K562 (cell line): ENCODE measurements around the gene VCAN. TPM values are rescaled to one million over a fixed set of nuclear protein-coding genes. Genes with fewer than 3 reads are reported as not detected.

Experiments
- ATAC-seq: fragments of 200-7000 bp; cut with Tn5 transposase; 3 replicates; pipeline ENCODE4 v1.9.1; 2020; ENCODE audit warnings: moderate library complexity
- BruUV-seq: library from RNA; stranded (reverse); fragments of 400-500 nt; replicated peaks from 2 replicates; lab custom pipeline; 2021; lab: Mats Ljungman, UMichigan
- CTCF ChIA-PET: fragments of 300-600 bp; formaldehyde crosslinking; extraction: SDS; loops from one replicate; lab custom pipeline; 2021; ENCODE audit warnings: low intra/inter-chr PET ratio; lab: Yijun Ruan, JAX
- POLR2A ChIA-PET: fragments of 300-600, 350-650 bp; sonication (Branson Sonifier 250); formaldehyde crosslinking; extraction: SDS; loops from one replicate; lab custom pipeline; 2021; ENCODE audit warnings: antibody characterized with exemption, inconsistent platforms; lab: Yijun Ruan, JAX
- DNase-seq, 4 experiments: peaks; one replicate each; pipeline versions ENCODE4 v3.0.0 to v3.0.0-alpha.2; 2011 to 2018; ENCODE audit warnings: low spot score in 3 of 4, mixed read lengths in 3 of 4; ENCODE audit errors: extremely low read depth in 1 of 4
- FAIRE-seq: peaks from 2 replicates; lab custom pipeline; 2011; peaks lifted over from hg19 to GRCh38; lab: Jason Lieb, UNC
- H2AFZ ChIP-seq: 2 replicates; pipeline ENCODE4 v1.6.0; 2011; ENCODE audit warnings: low read depth, low read length, control low read depth, inconsistent platforms
- H3K27ac ChIP-seq: fragments of 200-600 bp; 3 replicates; pipeline ENCODE4 v1.8.0; 2011; ENCODE audit warnings: low read depth, mild to moderate bottlenecking, control low read depth, inconsistent platforms, low read length, moderate library complexity, mixed read lengths; ENCODE audit errors: extremely low read depth
- H3K27me3 ChIP-seq, 2 experiments: fragments of 300-600 bp in 1 of 2; 2 replicates in 1 of 2; 3 replicates in 1 of 2; pipeline versions ENCODE4 v1.6.0 to v1.8.0; 2011; ENCODE audit warnings: inconsistent platforms in 2 of 2, low read length in 2 of 2, mild to moderate bottlenecking in 1 of 2, mixed read lengths in 1 of 2, moderate library complexity in 1 of 2; ENCODE audit not compliant: control insufficient read depth in 2 of 2, insufficient read depth in 2 of 2
- H3K36me3 ChIP-seq: fragments of 300-600 bp; 3 replicates; pipeline ENCODE4 v1.8.0; 2011; ENCODE audit warnings: mild to moderate bottlenecking, low read length, inconsistent platforms; ENCODE audit not compliant: control insufficient read depth, insufficient read depth
- H3K4me1 ChIP-seq, 2 experiments: fragments of 200-600 bp in 1 of 2; replicated peaks in 1 of 2; 2 replicates in 1 of 2; 3 replicates in 1 of 2; pipeline versions ENCODE4 v1.5.1 to v1.8.0; 2011; ENCODE audit warnings: inconsistent platforms in 2 of 2, low read length in 2 of 2, mild to moderate bottlenecking in 1 of 2, mixed read lengths in 1 of 2, moderate library complexity in 1 of 2; ENCODE audit not compliant: control insufficient read depth in 2 of 2, insufficient read depth in 2 of 2
- H3K4me2 ChIP-seq: 2 replicates; pipeline ENCODE4 v1.6.1; 2011; ENCODE audit warnings: low read length, control low read depth, inconsistent platforms, mixed read lengths; ENCODE audit not compliant: insufficient read depth
- H3K4me3 ChIP-seq: fragments of 200-600 bp; sonication (generic), shearing (Covaris generic); 2 replicates; pipeline ENCODE4 v1.5.1; 2016; ENCODE audit warnings: control low read depth, inconsistent platforms
- H3K79me2 ChIP-seq: fragments of 200-600 bp; 3 replicates; pipeline ENCODE4 v1.8.0; 2011; ENCODE audit warnings: low read length, inconsistent platforms; ENCODE audit not compliant: control insufficient read depth, insufficient read depth
- H3K9ac ChIP-seq, 2 experiments: 2 replicates each; pipeline versions ENCODE4 v1.6.0 to v1.6.1; 2011; ENCODE audit warnings: low read depth in 2 of 2, low read length in 2 of 2, control low read depth in 1 of 2, inconsistent platforms in 1 of 2, mild to moderate bottlenecking in 1 of 2, mixed read lengths in 1 of 2; ENCODE audit not compliant: insufficient read depth in 1 of 2
- H3K9me1 ChIP-seq: one replicate; pipeline ENCODE4 v1.6.0; 2011; ENCODE audit warnings: inconsistent platforms, mild to moderate bottlenecking, low read length, moderate library complexity; ENCODE audit not compliant: control insufficient read depth, insufficient read depth
- H3K9me3 ChIP-seq: replicated peaks from 2 replicates; pipeline ENCODE4 v1.5.1; 2011; ENCODE audit warnings: low read depth, low read length, inconsistent platforms; ENCODE audit not compliant: control insufficient read depth, insufficient read depth
- H4K20me1 ChIP-seq: replicated peaks from 2 replicates; pipeline ENCODE4 v1.6.1; 2011; ENCODE audit warnings: low read length, inconsistent platforms, mixed read lengths; ENCODE audit not compliant: control insufficient read depth, insufficient read depth
- ADNP ChIP-seq: fragments of 200-800 bp; sonication (Bioruptor generic); IDR thresholded peaks from 2 replicates; pipeline ENCODE4 v1.6.1; 2016; ENCODE audit warnings: missing genetic modification characterization, missing compliant biosample characterization
- CREB1 ChIP-seq, 2 experiments: sonication (generic) in 1 of 2; formaldehyde crosslinking in 1 of 2; IDR thresholded peaks; 2 replicates each; pipeline versions ENCODE4 v1.6.1 to v1.8.0; 2012 to 2022; ENCODE audit warnings: inconsistent platforms in 1 of 2, mild to moderate bottlenecking in 1 of 2, missing genetic modification reagents in 1 of 2, moderate library complexity in 1 of 2
- ERF ChIP-seq: fragments of 450-650 bp; formaldehyde crosslinking; IDR thresholded peaks from 2 replicates; pipeline ENCODE4 v1.4.0; 2020; ENCODE audit warnings: mild to moderate bottlenecking, mixed read lengths
- EZH2 ChIP-seq: IDR thresholded peaks from 2 replicates; pipeline ENCODE4 v1.6.1; 2012; ENCODE audit warnings: low read depth, mild to moderate bottlenecking, inconsistent platforms, low read length, borderline replicate concordance
- NEUROD1 ChIP-seq: fragments of 150-350 bp; IDR thresholded peaks from 2 replicates; pipeline ENCODE4 v1.6.1; 2014; ENCODE audit warnings: borderline replicate concordance, low read length, low read depth; ENCODE audit not compliant: partially characterized antibody
- PRPF4 ChIP-seq: fragments of 200-400 bp; formaldehyde crosslinking; IDR thresholded peaks from one replicate; pipeline ENCODE4 v1.6.1; 2017; ENCODE audit warnings: low read length, low read depth, mild to moderate bottlenecking; ENCODE audit not compliant: insufficient read depth, poor library complexity, severe bottlenecking
- RBFOX2 ChIP-seq: fragments of 200-400 bp; formaldehyde crosslinking; IDR thresholded peaks from 2 replicates; pipeline ENCODE4 v1.6.1; 2017; ENCODE audit warnings: low read depth, mild to moderate bottlenecking, low read length, moderate library complexity
- SMARCA5 ChIP-seq: fragments of 450-650 bp; IDR thresholded peaks from 2 replicates; pipeline ENCODE4 v1.6.1; 2016
- TEAD2 ChIP-seq: fragments of 450-650 bp; IDR thresholded peaks from 2 replicates; pipeline ENCODE4 v1.6.1; 2016; ENCODE audit warnings: missing genetic modification characterization, control low read depth, missing compliant biosample characterization
- TFAM ChIP-seq: fragments of 250-450 bp; sonication (Bioruptor Pico); conservative IDR thresholded peaks from 2 replicates; pipeline ENCODE4 v1.5.0; 2021; ENCODE audit warnings: mild to moderate bottlenecking, moderate library complexity
- ZNF184 ChIP-seq: sonication (generic); formaldehyde crosslinking; IDR thresholded peaks from 2 replicates; pipeline ENCODE4 v1.5.0; 2020; ENCODE audit warnings: missing genetic modification reagents
- ZNF263 ChIP-seq: sonication (generic); formaldehyde crosslinking; IDR thresholded peaks from 2 replicates; pipeline ENCODE4 v1.8.0; 2022; ENCODE audit warnings: mild to moderate bottlenecking, missing genetic modification reagents, borderline replicate concordance
- ZNF644 ChIP-seq: fragments of 200-800 bp; sonication (Bioruptor generic); IDR thresholded peaks from 2 replicates; pipeline ENCODE4 v1.6.1; 2016; ENCODE audit warnings: low read depth, missing genetic modification characterization, missing compliant biosample characterization
- whole genome bisulfite sequencing: fragments of 100-300 bp; shearing (Covaris generic); methylation state at CpG from one replicate; pipeline ENCODE4 v1.1.6; 2016; ENCODE audit warnings: low coverage, mixed read lengths; ENCODE audit not compliant: insufficient coverage; ENCODE audit errors: missing lambda C conversion rate; 5-methylcytosine and 5-hydroxymethylcytosine counted together
- in situ Hi-C: fragments of 300-500 bp; cut with MboI; formaldehyde crosslinking; loops from 4 replicates; pipeline ENCODE4 v1.15.0; 2018; ENCODE audit warnings: inconsistent platforms, mixed read lengths
- intact Hi-C: fragments of 100-400 bp; cut with micrococcal nuclease; formaldehyde crosslinking; loops from 2 replicates; pipeline ENCODE4 v1.14.2; 2022
- polyA plus RNA-seq, 8 experiments: library from polyadenylated mRNA; depleted of rRNA in 4 of 8; stranded (reverse) in 5 of 8; unstranded in 3 of 8; fragments of >200 nt; fragmentation: Nextera tagmentation in 2 of 8; fragmentation: Illumina TruSeq in 1 of 8; extraction: Ambion mirVana in 2 of 8; extraction: Trizol in 1 of 8; gene quantifications; 2 replicates each; pipeline versions ENCODE4 v1.2.1 to v1.2.3, GENCODE V29; 2011 to 2014; ENCODE audit warnings: inconsistent platforms in 1 of 8, missing spikeins in 1 of 8
- total RNA-seq, 7 experiments: library from RNA; depleted of rRNA in 6 of 7; stranded (reverse); fragments of >200 nt in 6 of 7; fragmentation: Illumina TruSeq in 2 of 7; extraction: Trizol in 2 of 7; gene quantifications; 2 replicates each; pipeline versions ENCODE4 v1.2.1 to v1.2.3, GENCODE V29; 2011 to 2021; ENCODE audit warnings: low replicate concordance in 1 of 7
- TF ChIP-seq, protein P1 (sequence below): fragments of 200-800 bp; sonication (Bioruptor generic); IDR thresholded peaks from 2 replicates; pipeline ENCODE4 v1.6.1; 2017; ENCODE audit warnings: missing genetic modification characterization, missing compliant biosample characterization

Gene VCAN
- total and polyA plus RNA-seq, 9 of the 15 experiments (the other 6 are each of a cell fraction or from before 2014, with no cell fraction given): 0.01 to 0.33 (median 0.05) TPM

DNA sequence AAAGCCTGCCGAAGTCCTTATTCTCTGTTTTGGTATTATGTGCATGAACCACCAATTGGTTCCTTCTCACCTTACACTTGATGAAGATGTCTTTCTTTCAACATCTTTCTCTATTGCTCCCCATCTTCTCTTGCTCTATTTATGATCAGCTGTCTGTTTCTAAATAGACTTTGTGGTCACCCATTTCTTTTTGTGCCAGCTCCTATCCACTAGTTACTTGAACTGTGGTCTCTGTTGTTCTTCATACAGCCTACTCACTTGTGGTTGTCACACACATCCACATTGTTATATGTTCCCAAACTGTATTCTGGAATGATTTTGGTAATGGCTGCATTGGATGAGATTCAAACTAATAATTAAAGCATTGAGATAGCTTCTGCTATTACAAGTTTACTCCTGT, 11.4 kb downstream of the VCAN start:
- in situ Hi-C loops (no loop called here), intact Hi-C loops (no loop called here)
- Histone ChIP-seq H3K9ac (no peak overlapping the region), H3K27ac (no peak overlapping the region), H2AFZ (no peak overlapping the region), H3K4me2 (no peak overlapping the region), H3K4me3 (no peak overlapping the region), H4K20me1 (no peaks in the 10 kb centered on the region), H3K9me3 (no peaks in the 10 kb centered on the region), H3K36me3 (no peaks in the 10 kb centered on the region), H3K27me3 (no peaks in the 10 kb centered on the region), H3K9me1 (no peaks in the 10 kb centered on the region), H3K79me2 (no peaks in the 10 kb centered on the region), H3K4me1 (no peaks in the 10 kb centered on the region)
- no peak for TF ChIP-seq CREB1 (IDR thresholded peaks at IDR 0.05)
- TF ChIP-seq CREB1 (CRISPR knock-in tag; IDR thresholded peaks at IDR 0.05): no peak
- no peak for TF ChIP-seq PRPF4
- TF ChIP-seq ZNF263 (CRISPR knock-in tag): no peak
- TF ChIP-seq SMARCA5: no peak
- TF ChIP-seq ADNP (tag): no peak
- no peak for TF ChIP-seq EZH2
- TF ChIP-seq ZNF644: no peak
- TF ChIP-seq, protein P1, sequence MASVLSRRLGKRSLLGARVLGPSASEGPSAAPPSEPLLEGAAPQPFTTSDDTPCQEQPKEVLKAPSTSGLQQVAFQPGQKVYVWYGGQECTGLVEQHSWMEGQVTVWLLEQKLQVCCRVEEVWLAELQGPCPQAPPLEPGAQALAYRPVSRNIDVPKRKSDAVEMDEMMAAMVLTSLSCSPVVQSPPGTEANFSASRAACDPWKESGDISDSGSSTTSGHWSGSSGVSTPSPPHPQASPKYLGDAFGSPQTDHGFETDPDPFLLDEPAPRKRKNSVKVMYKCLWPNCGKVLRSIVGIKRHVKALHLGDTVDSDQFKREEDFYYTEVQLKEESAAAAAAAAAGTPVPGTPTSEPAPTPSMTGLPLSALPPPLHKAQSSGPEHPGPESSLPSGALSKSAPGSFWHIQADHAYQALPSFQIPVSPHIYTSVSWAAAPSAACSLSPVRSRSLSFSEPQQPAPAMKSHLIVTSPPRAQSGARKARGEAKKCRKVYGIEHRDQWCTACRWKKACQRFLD (CRISPR knock-in tag): no peak
- TF ChIP-seq TEAD2 (tag): no peak
- no peak for TF ChIP-seq NEUROD1
- TF ChIP-seq TFAM: no peak
- no peak for TF ChIP-seq ERF (CRISPR knock-in tag)
- no peak for TF ChIP-seq ZNF184 (CRISPR knock-in tag)
- no peak for TF ChIP-seq RBFOX2
- ChIA-PET POLR2A (no interaction called here), CTCF (no interaction called here)
- no peak for ATAC-seq
- WGBS: 5% methylated on average over 1 of the region's 1 CpG
- BruUV-seq: no TSS peak
- FAIRE-seq: no peak
- DNase-seq: no peak
